ENCODE measurements around the gene NR2F1-AS1. TPM values are rescaled to one million over a fixed set of nuclear protein-coding genes. Genes with fewer than 3 reads are reported as not detected.
A peak's percentile ranks its signal among the peaks of the same experiment; 100 is the strongest.

The NR2F1-AS1 gene
- total RNA-seq, 1 donor from 2014 or later: 6.9 TPM

DNA sequence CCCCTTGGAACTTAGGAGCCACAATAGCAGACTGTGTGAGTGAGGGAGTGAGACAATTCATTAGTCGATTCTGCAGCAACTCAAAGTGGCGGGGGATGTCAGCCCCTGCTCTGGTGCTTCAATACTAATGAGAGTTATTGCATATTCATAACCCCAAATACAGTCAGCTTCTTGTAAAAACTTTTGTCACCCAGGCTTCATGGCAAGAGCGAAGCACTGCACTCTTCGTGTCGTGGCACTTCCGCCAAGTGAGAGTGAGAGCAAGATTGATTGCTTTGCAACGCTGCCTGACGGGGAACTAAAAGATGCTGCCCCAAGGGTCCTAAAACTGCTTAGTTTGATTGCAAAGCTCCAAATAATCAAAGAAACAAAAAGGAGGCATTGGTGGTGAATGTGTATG lies 150.9 kb downstream of the NR2F1-AS1 start:
- Mint-ChIP-seq H3K36me3 (ENCODE audit: low read depth, unreplicated experiment) (no peaks in the 10 kb centered on the region), H3K4me1 (ENCODE audit: low read depth, unreplicated experiment) (peaks cover 4% of the 10 kb centered on the region), H3K27me3 (ENCODE audit: low read depth, unreplicated experiment) (no peaks in the 10 kb centered on the region), H3K27ac (ENCODE audit: unreplicated experiment) (no peak overlapping the region), H3K9me3 (ENCODE audit: unreplicated experiment) (no peaks in the 10 kb centered on the region), H3K4me3 (ENCODE audit: unreplicated experiment) (no peak overlapping the region)
- Histone ChIP-seq H3K9ac (ENCODE audit: low read length) (no peak overlapping the region), H3K4me2 (ENCODE audit: low read length) (no peak overlapping the region), H3K9me3 (ENCODE audit: insufficient read depth, low read depth, low read length) (no peaks in the 10 kb centered on the region), H4K20me1 (ENCODE audit: insufficient read depth, low read length) (no peaks in the 10 kb centered on the region), H3K4me1 (ENCODE audit: insufficient read depth, low read length) (no peaks in the 10 kb centered on the region), H3K27ac (ENCODE audit: low read depth, low read length) (no peak overlapping the region), H3K36me3 (ENCODE audit: insufficient read depth, low read length) (no peaks in the 10 kb centered on the region), H2AFZ (ENCODE audit: low read depth, low read length) (no peak overlapping the region), H3K27me3 (ENCODE audit: insufficient read depth, low read length) (no peaks in the 10 kb centered on the region), H3K79me2 (ENCODE audit: insufficient read depth, low read length) (no peaks in the 10 kb centered on the region), H3K4me3 (ENCODE audit: insufficient read depth, low read depth, low read length) (no peak overlapping the region)
- FAIRE-seq (no peak), DNase-seq (ENCODE audit: low read depth) (no peak)
- TF ChIP-seq EZH2 (IDR thresholded peaks at IDR 0.05; ENCODE audit: insufficient read depth, low read length): no peak
- TF ChIP-seq, protein P1, sequence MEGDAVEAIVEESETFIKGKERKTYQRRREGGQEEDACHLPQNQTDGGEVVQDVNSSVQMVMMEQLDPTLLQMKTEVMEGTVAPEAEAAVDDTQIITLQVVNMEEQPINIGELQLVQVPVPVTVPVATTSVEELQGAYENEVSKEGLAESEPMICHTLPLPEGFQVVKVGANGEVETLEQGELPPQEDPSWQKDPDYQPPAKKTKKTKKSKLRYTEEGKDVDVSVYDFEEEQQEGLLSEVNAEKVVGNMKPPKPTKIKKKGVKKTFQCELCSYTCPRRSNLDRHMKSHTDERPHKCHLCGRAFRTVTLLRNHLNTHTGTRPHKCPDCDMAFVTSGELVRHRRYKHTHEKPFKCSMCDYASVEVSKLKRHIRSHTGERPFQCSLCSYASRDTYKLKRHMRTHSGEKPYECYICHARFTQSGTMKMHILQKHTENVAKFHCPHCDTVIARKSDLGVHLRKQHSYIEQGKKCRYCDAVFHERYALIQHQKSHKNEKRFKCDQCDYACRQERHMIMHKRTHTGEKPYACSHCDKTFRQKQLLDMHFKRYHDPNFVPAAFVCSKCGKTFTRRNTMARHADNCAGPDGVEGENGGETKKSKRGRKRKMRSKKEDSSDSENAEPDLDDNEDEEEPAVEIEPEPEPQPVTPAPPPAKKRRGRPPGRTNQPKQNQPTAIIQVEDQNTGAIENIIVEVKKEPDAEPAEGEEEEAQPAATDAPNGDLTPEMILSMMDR (IDR thresholded peaks at IDR 0.05; ENCODE audit: insufficient read depth, low read depth, low read length): no peak

DNA sequence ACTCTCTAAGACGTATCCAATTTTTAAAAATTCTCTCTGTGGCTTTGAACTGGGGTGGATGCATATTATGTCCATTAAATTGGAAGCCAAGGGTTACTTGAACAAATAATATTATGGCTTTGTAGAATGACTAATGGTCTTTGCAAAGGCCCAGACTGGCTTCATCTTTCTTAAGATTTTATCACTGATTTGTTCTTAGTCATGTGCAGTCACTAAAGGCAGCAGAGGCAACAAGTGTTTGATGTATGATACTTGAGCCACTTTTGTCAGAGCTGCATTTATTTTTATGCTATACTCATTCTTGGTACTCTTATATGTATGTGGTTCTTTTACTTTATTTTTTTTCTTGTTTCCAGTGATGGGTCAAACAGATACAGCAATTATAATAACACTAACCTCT lies 152.2 kb downstream of the NR2F1-AS1 start:
- Histone ChIP-seq H3K4me2 (ENCODE audit: low read length) (no peak overlapping the region), H2AFZ (ENCODE audit: low read depth, low read length) (no peak overlapping the region), H3K36me3 (ENCODE audit: insufficient read depth, low read length) (no peaks in the 10 kb centered on the region), H3K4me1 (ENCODE audit: insufficient read depth, low read length) (no peaks in the 10 kb centered on the region), H3K27ac (ENCODE audit: low read depth, low read length) (no peak overlapping the region), H3K27me3 (ENCODE audit: insufficient read depth, low read length) (no peaks in the 10 kb centered on the region), H4K20me1 (ENCODE audit: insufficient read depth, low read length) (no peaks in the 10 kb centered on the region), H3K9ac (ENCODE audit: low read length) (no peak overlapping the region), H3K9me3 (ENCODE audit: insufficient read depth, low read depth, low read length) (no peaks in the 10 kb centered on the region), H3K4me3 (ENCODE audit: insufficient read depth, low read depth, low read length) (no peak overlapping the region), H3K79me2 (ENCODE audit: insufficient read depth, low read length) (no peaks in the 10 kb centered on the region)
- DNase-seq (ENCODE audit: low read depth) (peak; percentile 75), FAIRE-seq (no peak)
- Mint-ChIP-seq H3K27me3 (ENCODE audit: low read depth, unreplicated experiment) (no peaks in the 10 kb centered on the region), H3K9me3 (ENCODE audit: unreplicated experiment) (no peaks in the 10 kb centered on the region), H3K36me3 (ENCODE audit: low read depth, unreplicated experiment) (no peaks in the 10 kb centered on the region), H3K4me3 (ENCODE audit: unreplicated experiment) (no peak overlapping the region), H3K4me1 (ENCODE audit: low read depth, unreplicated experiment) (peaks cover 4% of the 10 kb centered on the region), H3K27ac (ENCODE audit: unreplicated experiment) (no peak overlapping the region)
- TF ChIP-seq, protein P1 (IDR thresholded peaks at IDR 0.05; ENCODE audit: insufficient read depth, low read depth, low read length): no peak
- no peak for TF ChIP-seq EZH2 (IDR thresholded peaks at IDR 0.05; ENCODE audit: insufficient read depth, low read length)

DNA sequence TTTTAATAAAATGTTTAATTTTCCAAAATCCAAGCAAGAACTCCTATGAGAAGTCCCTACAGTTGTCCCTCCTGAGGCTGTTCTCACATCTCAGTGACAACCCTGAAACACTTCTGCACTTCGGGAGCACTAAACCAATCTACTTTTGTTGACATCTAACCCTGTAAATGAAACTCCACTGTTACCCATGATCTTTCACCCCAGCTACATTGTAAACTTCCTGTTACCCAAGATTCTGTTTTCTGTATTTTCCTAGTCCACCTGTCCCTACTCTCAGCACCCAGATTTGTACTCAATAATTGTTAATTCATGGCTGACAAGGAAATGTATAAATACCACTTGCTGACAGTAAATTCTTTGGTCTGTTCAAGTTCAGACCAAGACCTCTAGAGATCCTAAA lies 153.7 kb downstream of the NR2F1-AS1 start:
- Histone ChIP-seq H3K9me3 (ENCODE audit: insufficient read depth, low read depth, low read length) (no peaks in the 10 kb centered on the region), H3K79me2 (ENCODE audit: insufficient read depth, low read length) (no peaks in the 10 kb centered on the region), H3K4me3 (ENCODE audit: insufficient read depth, low read depth, low read length) (no peak overlapping the region), H3K9ac (ENCODE audit: low read length) (no peak overlapping the region), H3K4me1 (ENCODE audit: insufficient read depth, low read length) (no peaks in the 10 kb centered on the region), H3K27me3 (ENCODE audit: insufficient read depth, low read length) (no peaks in the 10 kb centered on the region), H3K27ac (ENCODE audit: low read depth, low read length) (no peak overlapping the region), H3K4me2 (ENCODE audit: low read length) (no peak overlapping the region), H2AFZ (ENCODE audit: low read depth, low read length) (no peak overlapping the region), H3K36me3 (ENCODE audit: insufficient read depth, low read length) (no peaks in the 10 kb centered on the region), H4K20me1 (ENCODE audit: insufficient read depth, low read length) (no peaks in the 10 kb centered on the region)
- no peak overlapping the region for H3K27ac Mint-ChIP-seq (ENCODE audit: unreplicated experiment)
- no peaks in the 10 kb centered on the region for H3K27me3 Mint-ChIP-seq (ENCODE audit: low read depth, unreplicated experiment)
- no peaks in the 10 kb centered on the region for H3K36me3 Mint-ChIP-seq (ENCODE audit: low read depth, unreplicated experiment)
- H3K4me1 Mint-ChIP-seq (ENCODE audit: low read depth, unreplicated experiment): peaks cover 4% of the 10 kb centered on the region
- DNase-seq (ENCODE audit: low read depth) (no peak), FAIRE-seq (no peak)
- no peak overlapping the region for H3K4me3 Mint-ChIP-seq (ENCODE audit: unreplicated experiment)
- TF ChIP-seq, protein P1 (IDR thresholded peaks at IDR 0.05; ENCODE audit: insufficient read depth, low read depth, low read length): no peak
- no peak for TF ChIP-seq EZH2 (IDR thresholded peaks at IDR 0.05; ENCODE audit: insufficient read depth, low read length)
- H3K9me3 Mint-ChIP-seq (ENCODE audit: unreplicated experiment): no peaks in the 10 kb centered on the region
